C4-2B (cell line): ENCODE results near the gene PLA2G2D.

Experiments used
- ZFX ChIP-seq: fragments of 450-650 bp; IDR thresholded peaks from 2 replicates; pipeline ENCODE4 v1.6.1; 2017
- TF ChIP-seq, protein P1 (sequence below): fragments of 450-650 bp; conservative IDR thresholded peaks from 2 replicates; pipeline ENCODE4 v1.5.1; 2017; ENCODE audit warnings: mild to moderate bottlenecking

DNA sequence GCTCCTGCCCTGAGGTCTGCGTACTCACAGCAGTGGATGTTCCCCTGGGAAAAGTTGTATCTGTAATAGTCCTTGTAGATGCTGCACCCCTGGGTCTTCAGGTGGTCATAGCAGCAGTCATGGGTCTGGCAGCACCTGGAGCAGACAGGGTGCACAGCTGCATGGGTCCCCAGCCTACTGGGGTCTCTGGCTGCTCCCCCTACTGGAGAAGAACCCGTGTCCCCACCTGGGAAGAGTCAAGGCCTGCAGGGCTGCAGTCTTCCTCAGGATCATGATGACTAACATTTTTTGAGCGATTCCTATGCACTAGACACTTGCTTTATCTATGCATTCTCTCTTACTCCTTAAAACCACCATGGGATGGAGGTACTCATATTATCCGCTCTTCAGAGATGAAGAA, 3.9 kb downstream of the PLA2G2D start:
- TF ChIP-seq, protein P1, sequence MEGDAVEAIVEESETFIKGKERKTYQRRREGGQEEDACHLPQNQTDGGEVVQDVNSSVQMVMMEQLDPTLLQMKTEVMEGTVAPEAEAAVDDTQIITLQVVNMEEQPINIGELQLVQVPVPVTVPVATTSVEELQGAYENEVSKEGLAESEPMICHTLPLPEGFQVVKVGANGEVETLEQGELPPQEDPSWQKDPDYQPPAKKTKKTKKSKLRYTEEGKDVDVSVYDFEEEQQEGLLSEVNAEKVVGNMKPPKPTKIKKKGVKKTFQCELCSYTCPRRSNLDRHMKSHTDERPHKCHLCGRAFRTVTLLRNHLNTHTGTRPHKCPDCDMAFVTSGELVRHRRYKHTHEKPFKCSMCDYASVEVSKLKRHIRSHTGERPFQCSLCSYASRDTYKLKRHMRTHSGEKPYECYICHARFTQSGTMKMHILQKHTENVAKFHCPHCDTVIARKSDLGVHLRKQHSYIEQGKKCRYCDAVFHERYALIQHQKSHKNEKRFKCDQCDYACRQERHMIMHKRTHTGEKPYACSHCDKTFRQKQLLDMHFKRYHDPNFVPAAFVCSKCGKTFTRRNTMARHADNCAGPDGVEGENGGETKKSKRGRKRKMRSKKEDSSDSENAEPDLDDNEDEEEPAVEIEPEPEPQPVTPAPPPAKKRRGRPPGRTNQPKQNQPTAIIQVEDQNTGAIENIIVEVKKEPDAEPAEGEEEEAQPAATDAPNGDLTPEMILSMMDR = no peak
- TF ChIP-seq ZFX = no peak
